Astrocyte (in vitro differentiated cells and primary cell): Measurements from ENCODE around the gene GRPEL2. TPM values are rescaled to one million over a fixed set of nuclear protein-coding genes. Genes with fewer than 3 reads are reported as not detected.

Experiments used
- DNase-seq: peaks from one replicate; pipeline ENCODE4 v3.0.0-alpha.2; 2010; ENCODE audit warnings: low read depth
- FAIRE-seq: peaks from 2 replicates; lab custom pipeline; 2011; peaks lifted over from hg19 to GRCh38; lab: Jason Lieb, UNC
- H2AFZ ChIP-seq: 2 replicates; pipeline ENCODE4 v1.6.0; 2012; ENCODE audit warnings: low read depth, low read length, inconsistent platforms
- H3K27ac ChIP-seq: 2 replicates; pipeline ENCODE4 v1.5.1; 2011; ENCODE audit warnings: low read depth, low read length, inconsistent platforms
- H3K27me3 ChIP-seq: 2 replicates; pipeline ENCODE4 v1.6.0; 2011; ENCODE audit warnings: low read length, inconsistent platforms; ENCODE audit not compliant: insufficient read depth
- H3K36me3 ChIP-seq: 2 replicates; pipeline ENCODE4 v1.5.1; 2011; ENCODE audit warnings: low read length, inconsistent platforms; ENCODE audit not compliant: insufficient read depth
- H3K4me1 ChIP-seq: 2 replicates; pipeline ENCODE4 v1.5.1; 2011; ENCODE audit warnings: low read length, inconsistent platforms; ENCODE audit not compliant: insufficient read depth
- H3K4me2 ChIP-seq: 2 replicates; pipeline ENCODE4 v1.6.0; 2012; ENCODE audit warnings: low read length, inconsistent platforms
- H3K4me3 ChIP-seq: 2 replicates; pipeline ENCODE4 v1.5.1; 2011; ENCODE audit warnings: low read depth, mild to moderate bottlenecking, low read length, inconsistent platforms; ENCODE audit not compliant: insufficient read depth
- H3K79me2 ChIP-seq: 2 replicates; pipeline ENCODE4 v1.6.0; 2012; ENCODE audit warnings: mild to moderate bottlenecking, low read length, inconsistent platforms; ENCODE audit not compliant: insufficient read depth
- H3K9ac ChIP-seq: 2 replicates; pipeline ENCODE4 v1.6.0; 2012; ENCODE audit warnings: mild to moderate bottlenecking, low read length, inconsistent platforms
- H3K9me3 ChIP-seq: 2 replicates; pipeline ENCODE4 v1.5.1; 2012; ENCODE audit warnings: low read depth, mild to moderate bottlenecking, low read length, inconsistent platforms; ENCODE audit not compliant: insufficient read depth
- H4K20me1 ChIP-seq: 2 replicates; pipeline ENCODE4 v1.6.0; 2012; ENCODE audit warnings: low read length, inconsistent platforms; ENCODE audit not compliant: insufficient read depth
- H3K27ac Mint-ChIP-seq: one replicate; pipeline ENCODE4 v1.8.0; 2021; ENCODE audit warnings: mild to moderate bottlenecking, mixed read lengths; ENCODE audit not compliant: unreplicated experiment
- H3K27me3 Mint-ChIP-seq: one replicate; pipeline ENCODE4 v1.8.0; 2021; ENCODE audit warnings: low read depth, mixed read lengths; ENCODE audit not compliant: unreplicated experiment
- H3K36me3 Mint-ChIP-seq: one replicate; pipeline ENCODE4 v1.8.0; 2021; ENCODE audit warnings: low read depth, mixed read lengths; ENCODE audit not compliant: unreplicated experiment
- H3K4me1 Mint-ChIP-seq: one replicate; pipeline ENCODE4 v1.8.0; 2021; ENCODE audit warnings: low read depth, mixed read lengths; ENCODE audit not compliant: unreplicated experiment
- H3K4me3 Mint-ChIP-seq: one replicate; pipeline ENCODE4 v1.8.0; 2021; ENCODE audit warnings: mild to moderate bottlenecking, moderate library complexity, mixed read lengths; ENCODE audit not compliant: unreplicated experiment
- H3K9me3 Mint-ChIP-seq: one replicate; pipeline ENCODE4 v1.8.0; 2021; ENCODE audit warnings: mild to moderate bottlenecking, mixed read lengths; ENCODE audit not compliant: unreplicated experiment
- EZH2 ChIP-seq: IDR thresholded peaks from 2 replicates; pipeline ENCODE4 v1.6.1; 2012; ENCODE audit warnings: mild to moderate bottlenecking, low read length, inconsistent platforms; ENCODE audit not compliant: insufficient read depth
- total RNA-seq: library from RNA; stranded (reverse); gene quantifications from 2 replicates; pipeline ENCODE4 v1.2.1, GENCODE V29; 2021
- TF ChIP-seq, protein P1 (sequence below): IDR thresholded peaks from 2 replicates; pipeline ENCODE4 v1.5.1; 2011; ENCODE audit warnings: low read depth, mild to moderate bottlenecking, inconsistent platforms, low read length, moderate library complexity; ENCODE audit not compliant: insufficient read depth

The GRPEL2 gene
- total RNA-seq, 1 donor from 2014 or later, result 26.0 TPM

GRCh38 chr5:149400304-149400703 lies 55.0 kb downstream of the GRPEL2 start:
- Histone ChIP-seq H3K4me1 (peaks cover 20% of the 10 kb centered on the region), H3K4me3 (no peak overlapping the region), H3K27me3 (no peaks in the 10 kb centered on the region), H2AFZ (no peak overlapping the region), H3K4me2 (no peak overlapping the region), H4K20me1 (no peaks in the 10 kb centered on the region), H3K36me3 (no peaks in the 10 kb centered on the region), H3K27ac (no peak overlapping the region), H3K9me3 (no peaks in the 10 kb centered on the region), H3K9ac (no peak overlapping the region), H3K79me2 (no peaks in the 10 kb centered on the region)
- Mint-ChIP-seq H3K27ac (no peak overlapping the region), H3K27me3 (no peaks in the 10 kb centered on the region), H3K9me3 (no peaks in the 10 kb centered on the region), H3K36me3 (no peaks in the 10 kb centered on the region), H3K4me1 (peaks cover 34% of the 10 kb centered on the region), H3K4me3 (no peak overlapping the region)
- FAIRE-seq, result no peak
- no peak for DNase-seq
- TF ChIP-seq EZH2, result no peak
- TF ChIP-seq, protein P1, sequence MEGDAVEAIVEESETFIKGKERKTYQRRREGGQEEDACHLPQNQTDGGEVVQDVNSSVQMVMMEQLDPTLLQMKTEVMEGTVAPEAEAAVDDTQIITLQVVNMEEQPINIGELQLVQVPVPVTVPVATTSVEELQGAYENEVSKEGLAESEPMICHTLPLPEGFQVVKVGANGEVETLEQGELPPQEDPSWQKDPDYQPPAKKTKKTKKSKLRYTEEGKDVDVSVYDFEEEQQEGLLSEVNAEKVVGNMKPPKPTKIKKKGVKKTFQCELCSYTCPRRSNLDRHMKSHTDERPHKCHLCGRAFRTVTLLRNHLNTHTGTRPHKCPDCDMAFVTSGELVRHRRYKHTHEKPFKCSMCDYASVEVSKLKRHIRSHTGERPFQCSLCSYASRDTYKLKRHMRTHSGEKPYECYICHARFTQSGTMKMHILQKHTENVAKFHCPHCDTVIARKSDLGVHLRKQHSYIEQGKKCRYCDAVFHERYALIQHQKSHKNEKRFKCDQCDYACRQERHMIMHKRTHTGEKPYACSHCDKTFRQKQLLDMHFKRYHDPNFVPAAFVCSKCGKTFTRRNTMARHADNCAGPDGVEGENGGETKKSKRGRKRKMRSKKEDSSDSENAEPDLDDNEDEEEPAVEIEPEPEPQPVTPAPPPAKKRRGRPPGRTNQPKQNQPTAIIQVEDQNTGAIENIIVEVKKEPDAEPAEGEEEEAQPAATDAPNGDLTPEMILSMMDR, result no peak

DNA sequence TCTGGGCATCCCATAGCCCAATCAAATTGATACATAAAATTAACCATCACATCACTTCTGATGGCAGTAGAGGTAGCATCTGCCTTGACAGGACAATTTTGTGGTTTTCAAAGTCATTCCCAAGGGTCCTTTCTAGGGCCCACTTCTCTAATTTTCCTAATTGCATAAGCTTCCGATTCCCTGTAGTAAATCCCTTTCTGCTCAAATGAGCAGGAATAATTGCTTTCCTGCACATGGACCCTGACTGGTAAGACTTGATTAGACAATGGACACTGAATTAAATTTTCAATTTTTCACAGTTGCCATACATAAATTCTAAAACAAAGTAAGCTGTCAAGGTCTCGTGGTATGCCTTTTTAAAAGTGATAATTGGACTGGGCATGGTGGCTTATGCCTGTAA lies 55.8 kb downstream of the GRPEL2 start:
- Histone ChIP-seq H3K4me1 (peaks cover 27% of the 10 kb centered on the region), H3K9me3 (no peaks in the 10 kb centered on the region), H3K36me3 (no peaks in the 10 kb centered on the region), H2AFZ (no peak overlapping the region), H3K27me3 (no peaks in the 10 kb centered on the region), H3K9ac (no peak overlapping the region), H3K27ac (no peak overlapping the region), H4K20me1 (no peaks in the 10 kb centered on the region), H3K4me3 (no peak overlapping the region), H3K4me2 (no peak overlapping the region), H3K79me2 (no peaks in the 10 kb centered on the region)
- Mint-ChIP-seq H3K9me3 (no peaks in the 10 kb centered on the region), H3K4me3 (no peak overlapping the region), H3K4me1 (peaks cover 41% of the 10 kb centered on the region), H3K27me3 (no peaks in the 10 kb centered on the region), H3K36me3 (no peaks in the 10 kb centered on the region), H3K27ac (no peak overlapping the region)
- TF ChIP-seq, protein P1, result no peak
- no peak for TF ChIP-seq EZH2
- DNase-seq, result no peak
- FAIRE-seq, result no peak

DNA sequence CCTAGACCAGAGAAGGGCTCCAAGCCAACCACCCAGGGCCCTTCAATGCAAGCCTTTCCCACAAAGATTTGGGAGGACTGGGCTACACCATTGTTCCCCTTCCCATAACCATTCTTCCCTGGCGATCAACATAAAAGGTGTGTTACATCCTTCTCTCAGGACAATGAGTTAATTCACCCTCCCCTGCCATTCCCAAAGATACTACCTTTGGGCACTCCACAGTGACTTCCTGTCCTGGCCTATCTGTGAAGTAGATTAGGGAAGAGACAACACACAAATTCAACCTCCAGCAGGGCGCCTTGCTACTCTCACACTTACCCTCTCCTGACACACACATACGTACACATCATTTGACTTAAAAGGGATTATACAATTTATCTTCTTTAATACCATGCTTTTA lies 57.0 kb downstream of the GRPEL2 start:
- Mint-ChIP-seq H3K9me3 (no peaks in the 10 kb centered on the region), H3K4me3 (no peak overlapping the region), H3K27me3 (no peaks in the 10 kb centered on the region), H3K27ac (no peak overlapping the region), H3K4me1 (peaks cover 51% of the 10 kb centered on the region), H3K36me3 (no peaks in the 10 kb centered on the region)
- Histone ChIP-seq H2AFZ (no peak overlapping the region), H3K9ac (no peak overlapping the region), H3K4me3 (no peak overlapping the region), H3K4me1 (peaks cover 31% of the 10 kb centered on the region), H3K27ac (no peak overlapping the region), H4K20me1 (peaks cover 4% of the 10 kb centered on the region), H3K79me2 (peaks cover 8% of the 10 kb centered on the region), H3K4me2 (no peak overlapping the region), H3K9me3 (no peaks in the 10 kb centered on the region), H3K27me3 (no peaks in the 10 kb centered on the region), H3K36me3 (no peaks in the 10 kb centered on the region)
- DNase-seq (no peak), FAIRE-seq (no peak)
- TF ChIP-seq EZH2, result no peak
- TF ChIP-seq, protein P1, result no peak

Other genes with a start within 250 kb of the GRPEL2 start
- 3.9 and 6.4 TPM in 2 replicates for gene ABLIM3, start 204.0 kb upstream of the GRPEL2 start, total RNA-seq
- 7.6 and 8.3 TPM in 2 replicates for gene AFAP1L1, start 73.6 kb upstream of the GRPEL2 start, total RNA-seq
- gene PCYOX1L, start 12.5 kb downstream of the GRPEL2 start, total RNA-seq, result 16.6 and 21.8 TPM in 2 replicates
- gene IL17B, start 33.8 kb downstream of the GRPEL2 start, total RNA-seq, result 0.54 and 0.60 TPM in 2 replicates
- 384 and 392 TPM in 2 replicates for gene CSNK1A1, start 205.9 kb downstream of the GRPEL2 start, total RNA-seq
- gene ARHGEF37, start 236.0 kb downstream of the GRPEL2 start, total RNA-seq, result 1.4 and 2.3 TPM in 2 replicates